GM19455 (cell line): ENCODE data around the gene ABCG1.

ENCODE experiments used
- ATAC-seq: cut with Tn5 transposase; IDR thresholded peaks from one replicate; pipeline ENCODE4 v1.9.1; 2021; ENCODE audit not compliant: unreplicated experiment

Gene ABCG1

DNA sequence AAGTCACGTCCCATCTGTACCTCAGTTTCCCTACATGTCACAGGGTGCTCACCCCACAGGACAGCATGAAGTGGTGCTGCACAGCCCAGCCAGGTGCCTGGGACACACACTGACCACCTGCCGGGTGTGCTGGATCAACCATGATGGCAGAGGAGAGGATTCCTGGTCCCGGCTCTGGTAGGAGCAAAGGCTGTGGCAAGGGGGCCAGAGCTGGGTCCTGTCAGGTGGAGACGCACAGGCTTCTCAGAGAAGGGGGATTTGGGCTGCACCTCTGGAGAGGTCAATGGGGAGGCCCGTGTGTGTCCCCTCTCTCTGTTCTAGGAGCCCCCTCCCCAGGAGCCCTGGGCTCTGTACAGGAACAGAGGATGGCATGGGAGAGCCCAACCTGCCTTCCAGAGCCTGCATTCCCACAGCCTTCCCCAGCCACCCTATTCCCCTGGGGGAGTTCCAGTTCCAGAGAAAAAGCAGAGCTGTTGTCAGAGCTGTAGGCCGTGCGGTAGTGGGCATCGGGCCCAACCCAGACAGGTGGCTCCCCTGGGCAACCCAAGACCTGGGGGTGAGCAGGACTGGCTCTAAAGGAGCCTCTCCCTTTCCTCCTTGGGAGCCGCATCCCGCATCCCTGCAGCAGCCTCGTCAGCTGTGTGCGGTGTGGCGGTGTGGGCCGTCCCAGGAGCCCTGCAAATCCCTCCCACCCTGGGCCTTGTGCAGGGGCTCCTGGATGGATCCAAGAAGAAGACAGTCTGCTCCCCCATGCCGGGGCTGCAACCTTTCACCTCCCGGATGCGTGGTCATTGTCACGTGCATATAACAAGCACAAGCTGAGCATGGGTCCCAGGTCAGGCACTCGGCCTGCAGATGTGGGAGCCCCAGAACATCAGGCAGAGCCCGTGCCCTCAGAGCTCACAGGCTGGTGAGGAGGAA, 99.1 kb downstream of the ABCG1 start:
- ATAC-seq = no peak

DNA sequence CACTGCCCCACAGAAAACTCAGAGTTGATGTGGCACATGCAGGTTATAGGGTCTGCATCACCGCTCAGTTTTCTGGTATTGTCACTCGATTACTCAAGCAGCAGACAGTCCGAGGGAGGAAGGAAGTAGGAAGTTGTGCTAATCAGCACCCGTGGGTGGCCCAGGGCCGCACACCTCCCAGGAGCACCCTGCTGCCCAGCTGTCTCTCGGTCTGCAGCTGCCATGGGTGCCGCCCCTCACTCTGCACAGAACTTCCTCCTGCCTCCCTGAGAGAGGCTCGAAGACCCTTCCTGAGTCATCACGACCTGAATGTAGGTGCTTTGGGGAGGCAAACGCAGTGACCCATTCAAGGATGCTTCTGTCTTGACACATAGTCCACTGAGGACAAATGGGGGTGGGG, 100.4 kb downstream of the ABCG1 start:
- ATAC-seq = no peak

DNA sequence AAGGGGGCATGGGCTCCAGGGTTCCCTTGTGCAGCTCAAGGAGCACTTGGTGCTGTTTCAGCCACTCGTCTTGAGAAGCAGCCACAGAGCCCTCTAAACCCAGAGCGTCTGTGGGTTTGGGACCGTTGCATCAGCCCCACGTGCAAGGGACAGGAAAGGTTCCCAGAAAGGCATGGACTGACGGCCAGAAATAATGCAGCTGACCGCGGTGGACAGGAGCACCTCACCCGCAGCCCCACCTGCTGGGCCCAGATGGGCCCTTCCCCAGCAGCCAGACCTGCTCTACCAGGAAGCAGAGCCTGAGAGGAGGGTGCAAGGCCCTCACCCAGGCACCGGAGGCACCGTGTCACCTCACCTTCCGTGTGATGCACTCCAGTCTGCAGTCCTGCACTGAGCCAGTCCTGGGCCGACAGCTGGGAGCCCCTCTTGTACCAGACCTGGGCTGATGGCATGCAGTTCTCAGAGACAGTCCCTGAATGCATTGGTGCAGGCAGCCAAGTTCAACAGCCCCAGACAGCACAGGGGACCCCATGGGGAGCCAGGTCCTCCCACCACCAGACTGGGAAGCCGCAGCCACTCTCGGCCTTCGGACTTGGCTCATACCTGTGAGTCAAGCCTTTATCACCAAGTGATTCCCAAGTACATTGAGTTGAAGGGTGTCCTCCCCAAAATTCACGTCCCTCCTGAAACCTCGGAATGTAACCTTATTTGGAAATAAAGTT, 101.1 kb downstream of the ABCG1 start:
- no peak for ATAC-seq

DNA sequence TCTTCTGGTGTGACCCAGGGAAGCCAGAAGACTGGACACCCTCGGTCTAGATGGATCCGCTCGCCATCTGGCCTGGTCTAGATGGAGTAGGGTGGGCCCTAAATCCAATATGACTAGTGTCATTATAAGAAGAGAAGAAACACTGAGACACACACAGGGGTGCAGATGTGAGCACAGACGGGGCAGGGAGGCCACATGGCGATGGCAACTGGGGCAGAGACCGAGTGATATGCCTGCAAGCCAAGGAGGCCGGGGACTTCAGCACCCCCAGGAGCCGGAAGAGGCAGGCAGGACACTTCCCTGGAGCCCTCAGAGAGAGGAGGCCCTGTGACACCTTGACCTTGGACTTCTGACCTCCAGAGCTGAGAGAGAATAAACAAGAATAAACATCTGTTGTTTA, 101.9 kb downstream of the ABCG1 start:
- no peak for ATAC-seq

DNA sequence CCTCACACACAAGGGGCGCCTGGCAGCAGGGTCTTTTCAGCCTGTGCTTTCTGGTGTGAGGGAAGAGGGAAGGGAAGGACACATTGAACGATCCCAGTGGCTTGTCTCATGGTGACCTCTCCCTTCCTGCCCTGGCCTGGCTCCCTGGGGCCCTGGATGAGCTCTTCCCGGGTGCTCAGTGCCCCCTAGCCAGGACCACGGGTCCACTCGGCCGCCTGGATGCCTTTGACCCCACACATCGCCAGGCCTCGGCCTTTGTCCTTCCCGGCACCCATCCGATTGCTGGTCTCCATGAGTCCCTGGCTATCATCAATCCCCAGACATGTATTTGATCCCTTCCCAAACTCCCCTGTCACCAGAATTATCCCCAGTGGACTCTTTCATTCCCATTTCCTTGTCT, 102.3 kb downstream of the ABCG1 start:
- ATAC-seq = no peak

DNA sequence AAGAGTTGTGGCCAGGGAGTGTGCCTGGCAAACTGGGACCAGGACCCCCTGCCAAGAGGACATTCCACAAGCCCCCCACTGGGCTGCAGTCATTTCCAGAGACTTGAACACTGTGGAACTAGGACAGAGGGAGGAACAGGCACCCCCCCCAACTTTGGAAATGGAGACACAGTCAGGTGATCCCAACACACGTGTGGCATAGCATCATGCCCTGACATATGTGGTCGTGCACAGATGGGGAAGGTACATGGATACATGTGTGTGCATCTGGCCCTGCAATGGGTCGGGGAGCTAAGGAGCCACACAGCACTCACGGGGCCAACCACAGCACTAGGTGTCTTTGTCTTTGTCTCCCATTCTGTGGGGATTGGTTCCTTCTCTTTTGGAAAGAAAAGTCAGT, 102.9 kb downstream of the ABCG1 start:
- no peak for ATAC-seq

DNA sequence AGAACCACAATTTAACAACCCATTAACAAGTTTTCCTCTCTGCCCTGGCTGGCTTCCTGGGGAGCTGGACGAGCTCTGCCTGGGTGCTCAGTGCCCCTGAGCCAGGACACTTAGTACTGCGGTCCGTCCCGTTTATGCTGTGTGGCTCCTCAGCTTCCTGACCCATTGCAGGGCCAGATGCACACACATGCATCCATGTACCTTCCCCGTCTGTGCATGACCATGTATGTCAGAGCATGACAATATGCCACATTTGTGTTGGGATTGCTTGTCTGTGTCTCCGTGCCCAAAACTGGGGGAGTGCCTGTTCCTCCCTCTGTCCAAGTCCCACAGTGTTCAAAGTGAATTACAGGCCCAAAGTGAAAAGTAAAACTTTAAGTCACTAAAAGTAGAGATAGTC, 106.0 kb downstream of the ABCG1 start:
- no peak for ATAC-seq

DNA sequence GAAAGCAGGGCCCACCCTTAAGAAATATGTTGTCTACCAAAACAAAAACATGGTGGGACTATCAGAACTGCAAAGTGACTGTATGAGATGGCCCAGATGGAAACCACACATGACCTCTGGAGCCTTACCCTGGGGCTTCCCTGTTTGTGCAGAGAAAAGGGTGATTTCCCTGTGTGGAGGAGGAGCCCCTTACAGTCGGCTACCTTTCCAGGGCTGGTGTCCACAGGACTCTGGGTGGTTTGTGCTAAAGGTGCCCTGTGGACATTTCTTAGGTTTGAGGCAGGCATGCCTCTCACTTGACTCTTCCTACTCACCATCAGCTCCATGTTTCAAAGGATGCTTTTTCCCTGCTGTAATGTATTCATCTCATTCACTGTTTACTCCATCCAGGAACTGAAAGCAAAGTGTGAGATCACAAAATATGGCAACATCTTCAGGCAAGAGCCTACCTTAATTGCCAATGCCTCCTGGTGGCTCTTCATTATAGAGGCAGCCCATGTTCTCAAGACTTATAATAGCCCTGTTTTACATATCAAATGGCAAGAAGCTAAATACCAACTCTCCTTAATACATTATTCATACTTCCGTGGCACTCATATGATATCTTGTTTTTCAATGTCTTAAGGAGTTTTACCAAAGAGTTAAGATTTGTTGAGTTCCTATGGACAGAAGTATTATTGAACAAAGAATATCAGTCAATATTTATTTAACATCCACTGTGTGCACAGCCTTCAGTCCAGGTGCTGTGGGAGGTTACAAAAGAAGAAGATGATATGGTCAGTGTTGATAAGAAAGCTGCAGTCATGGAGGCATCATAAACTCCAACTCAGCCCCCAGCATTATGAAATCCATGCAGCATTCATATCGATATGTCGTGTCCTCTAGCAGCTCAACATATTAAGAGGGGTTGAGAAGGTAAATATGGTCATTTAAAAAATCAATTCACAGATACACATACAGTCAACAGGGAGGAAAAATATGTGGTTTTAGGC, 111.7 kb downstream of the ABCG1 start:
- no peak for ATAC-seq

DNA sequence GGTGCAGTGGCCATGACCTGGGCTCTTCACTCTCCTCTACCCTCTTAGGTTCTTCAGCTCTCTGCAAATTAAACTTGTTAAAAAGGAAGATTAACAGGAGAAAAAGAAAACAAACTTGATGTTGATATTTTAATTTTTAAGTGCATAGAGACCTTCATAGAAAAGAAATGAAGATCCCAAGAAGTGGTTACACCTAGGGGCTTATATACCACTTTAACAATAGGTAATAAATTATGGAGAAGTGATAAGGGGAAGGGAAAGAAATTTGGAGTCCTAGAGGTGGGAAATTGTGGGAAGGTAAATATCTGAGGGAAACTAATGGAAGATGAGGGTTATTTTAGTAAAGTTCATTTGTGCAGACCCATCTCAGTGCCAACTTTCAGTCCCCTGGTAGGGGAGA, 112.7 kb downstream of the ABCG1 start:
- ATAC-seq = no peak

DNA sequence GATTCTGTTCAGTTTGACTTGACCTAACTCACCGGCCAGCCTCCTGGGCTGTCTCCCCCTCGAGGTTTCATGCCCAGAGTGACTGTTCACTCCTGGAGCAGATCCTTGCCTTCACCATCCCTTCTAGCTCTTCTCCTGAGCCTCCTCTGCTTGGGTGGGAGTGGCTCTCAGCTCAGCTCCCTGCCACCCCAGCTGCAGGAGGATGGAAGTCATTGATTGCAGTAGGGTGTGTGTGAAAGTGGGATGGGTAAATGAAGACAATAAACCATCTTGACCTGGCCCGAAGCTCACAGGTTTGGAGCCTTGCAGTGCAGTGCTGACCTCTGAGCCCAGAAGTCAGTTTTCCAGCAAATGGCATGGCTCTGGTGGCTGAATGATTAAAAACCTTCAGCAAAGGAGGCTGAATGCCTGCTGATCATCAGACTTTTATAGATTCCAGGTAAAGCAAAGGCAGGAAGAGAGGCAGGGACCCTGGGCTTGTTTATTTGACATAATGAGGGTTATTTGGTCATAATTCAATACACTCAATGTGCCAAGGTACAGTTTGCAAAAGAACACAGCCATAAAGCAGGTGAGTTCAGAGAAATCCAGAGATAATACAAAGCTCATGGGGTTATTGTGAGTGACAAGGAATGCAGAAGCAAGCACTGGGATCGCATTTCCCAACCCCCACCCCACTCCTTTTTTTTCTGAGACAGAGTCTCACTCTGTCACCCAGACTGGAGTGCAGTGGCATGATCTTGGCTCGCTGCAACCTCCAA, 113.8 kb downstream of the ABCG1 start:
- ATAC-seq = no peak

DNA sequence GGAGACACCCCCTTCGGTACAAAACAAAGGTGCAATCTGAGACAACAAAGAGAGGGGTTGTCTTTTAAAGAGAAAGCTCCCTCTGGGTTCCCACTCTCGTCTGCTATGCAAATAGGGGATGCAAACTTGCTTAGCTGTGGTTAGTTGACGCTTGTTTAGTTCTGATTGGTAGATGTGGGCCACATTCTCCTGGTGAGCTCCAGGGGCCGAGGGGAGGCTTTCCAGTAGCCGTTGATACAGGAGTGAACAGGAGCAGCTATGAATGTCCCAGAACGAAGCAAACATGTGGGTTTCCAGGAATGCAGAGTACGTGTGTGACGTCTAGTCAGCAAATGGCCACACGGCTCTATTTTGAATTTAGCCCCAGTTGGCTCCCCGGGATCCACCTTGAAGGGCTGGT, 117.1 kb downstream of the ABCG1 start:
- ATAC-seq = no peak

DNA sequence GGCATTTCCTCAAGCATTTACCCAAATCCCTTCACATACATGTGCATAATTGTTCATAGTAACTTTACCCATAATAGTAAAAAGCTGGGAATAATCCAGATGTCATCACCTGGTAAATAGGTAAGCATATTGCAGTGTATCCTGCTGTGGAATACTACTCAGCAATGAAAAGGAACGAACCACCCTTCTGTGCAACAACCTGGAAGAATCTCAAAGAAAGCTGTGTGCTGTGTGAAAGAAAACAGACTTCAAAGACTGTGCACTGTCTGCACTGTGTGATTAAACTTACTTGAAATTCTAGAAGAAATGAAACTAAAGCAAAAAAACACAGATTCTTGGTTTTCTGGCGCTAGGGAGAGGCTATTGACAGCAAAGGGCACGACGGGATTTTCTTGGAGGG, 118.3 kb downstream of the ABCG1 start:
- ATAC-seq = no peak

DNA sequence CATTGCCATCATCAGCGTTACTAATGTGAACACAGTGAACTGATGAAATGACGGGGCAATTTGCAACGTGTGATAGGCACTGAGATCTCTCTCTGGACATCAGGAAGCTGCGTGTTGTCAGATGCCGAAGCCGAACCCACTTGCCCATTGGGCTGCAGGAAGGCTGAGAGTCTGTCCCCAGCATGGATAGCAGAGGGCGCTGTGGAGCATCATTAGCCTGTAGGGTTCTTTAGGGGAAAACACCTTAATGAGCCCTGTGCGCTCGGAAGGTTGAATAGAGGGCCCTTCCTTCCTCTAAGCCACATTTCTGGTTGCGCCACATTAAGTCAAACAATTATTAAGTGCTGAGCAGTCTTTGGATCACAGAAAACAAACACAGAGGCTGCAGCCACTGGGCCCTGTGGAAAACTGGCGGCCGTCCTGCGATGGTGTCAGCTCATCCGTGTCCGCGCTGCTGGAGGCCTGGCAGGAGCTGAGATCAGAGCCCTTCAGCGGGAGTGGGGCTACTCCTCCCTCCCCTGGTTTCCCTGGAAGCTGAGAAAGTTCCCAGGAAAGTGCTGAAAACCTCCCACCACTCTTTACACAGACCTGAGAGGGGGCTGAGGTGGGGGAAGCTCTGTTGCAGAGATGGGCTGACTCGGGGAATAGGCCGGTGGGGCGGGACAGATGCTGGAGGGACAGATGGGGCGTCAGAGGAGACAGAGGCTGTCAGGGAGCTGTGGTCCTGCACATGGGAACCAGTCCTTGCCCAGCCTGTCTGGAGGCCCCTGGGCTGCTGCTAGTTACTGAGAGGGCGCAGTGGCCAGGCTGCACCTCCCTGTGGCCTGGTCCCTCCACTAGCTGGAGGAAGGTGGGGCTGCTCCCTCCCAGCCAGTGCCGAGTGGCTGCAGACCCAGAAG, 119.1 kb downstream of the ABCG1 start:
- no peak for ATAC-seq

DNA sequence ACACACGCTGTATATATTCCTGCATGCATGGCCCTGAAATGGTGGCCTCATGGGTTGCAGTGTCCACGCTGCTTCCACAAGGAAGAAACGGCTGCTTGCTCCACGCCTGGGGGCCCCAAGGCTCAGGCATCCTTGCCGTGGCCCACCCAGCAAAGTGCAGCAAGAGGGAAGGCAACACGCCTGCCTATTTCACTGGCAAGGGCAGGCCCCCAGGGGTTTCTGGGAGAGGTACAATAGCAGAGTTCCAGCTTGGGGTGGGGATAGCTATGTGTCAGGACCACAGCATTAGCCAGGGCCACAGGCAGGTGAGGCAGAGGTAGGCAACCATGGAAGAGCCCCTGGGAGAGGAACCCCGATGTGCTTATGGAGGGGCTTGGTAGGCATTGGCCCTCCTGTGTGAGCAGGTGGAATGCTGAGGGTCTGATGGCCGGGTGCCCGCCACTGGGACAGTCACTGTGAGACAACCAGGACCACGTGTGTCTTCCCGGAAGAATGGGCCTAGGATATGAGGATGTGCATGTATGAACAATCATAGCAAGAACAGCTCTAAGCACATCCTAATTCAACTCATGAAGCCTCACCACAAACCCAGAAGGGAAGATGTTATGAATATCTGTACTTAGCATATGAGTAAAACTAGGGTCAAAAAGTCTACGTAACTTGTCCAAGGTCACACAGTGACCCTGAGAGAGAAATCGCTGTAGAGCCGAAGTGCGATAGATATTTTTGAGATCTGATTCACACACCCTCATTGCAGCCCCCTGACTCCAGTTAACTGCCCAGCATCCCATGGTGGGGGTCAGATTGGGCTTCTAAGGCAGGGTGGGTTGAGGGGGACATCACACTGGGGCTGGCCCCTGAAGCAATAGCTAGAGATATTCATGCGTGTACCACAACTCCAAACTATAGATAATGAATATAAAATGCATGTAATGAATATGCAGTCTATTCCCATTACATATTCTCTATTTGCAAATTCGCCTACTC, 120.1 kb downstream of the ABCG1 start:
- ATAC-seq = no peak

DNA sequence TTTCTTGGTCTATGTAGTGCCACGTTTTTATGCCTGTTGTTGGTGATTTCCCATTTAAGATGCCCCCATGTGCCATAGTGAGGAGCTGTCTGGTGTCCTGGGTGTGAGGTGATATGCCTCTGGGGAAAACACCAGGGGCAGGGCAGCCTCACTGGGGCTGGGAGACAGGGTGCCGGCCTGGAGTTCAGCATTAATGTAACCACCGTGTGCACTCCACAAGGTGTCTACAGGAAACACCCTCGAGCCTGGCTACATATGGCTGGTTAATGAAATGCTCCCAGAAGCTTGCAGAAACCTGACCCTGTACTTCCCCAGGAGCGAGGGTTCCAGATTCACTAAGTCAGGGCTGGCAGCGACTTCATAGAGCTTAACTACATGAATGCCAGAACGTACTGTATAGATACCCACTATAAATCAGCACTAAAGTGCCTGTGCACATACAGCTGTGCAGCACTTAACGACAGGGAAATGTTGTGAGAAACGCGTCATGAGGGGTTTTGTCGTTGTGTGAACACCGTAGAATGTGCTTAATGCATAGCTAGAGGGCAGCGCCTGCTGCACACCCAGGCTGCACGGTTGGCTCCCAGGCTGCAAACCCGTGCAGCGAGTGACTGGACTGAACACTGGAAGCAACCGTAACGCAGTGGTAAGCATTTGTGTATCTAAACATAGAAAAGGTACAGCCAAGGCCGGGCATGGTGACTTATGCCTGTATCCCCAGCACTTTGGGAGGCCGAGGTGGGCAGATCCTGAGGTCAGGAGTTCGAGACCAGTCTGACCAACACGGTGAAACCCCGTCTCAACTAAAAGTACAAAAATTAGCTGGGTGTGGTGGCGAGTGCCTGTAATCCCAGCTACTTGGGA, 121.5 kb downstream of the ABCG1 start:
- no peak for ATAC-seq

DNA sequence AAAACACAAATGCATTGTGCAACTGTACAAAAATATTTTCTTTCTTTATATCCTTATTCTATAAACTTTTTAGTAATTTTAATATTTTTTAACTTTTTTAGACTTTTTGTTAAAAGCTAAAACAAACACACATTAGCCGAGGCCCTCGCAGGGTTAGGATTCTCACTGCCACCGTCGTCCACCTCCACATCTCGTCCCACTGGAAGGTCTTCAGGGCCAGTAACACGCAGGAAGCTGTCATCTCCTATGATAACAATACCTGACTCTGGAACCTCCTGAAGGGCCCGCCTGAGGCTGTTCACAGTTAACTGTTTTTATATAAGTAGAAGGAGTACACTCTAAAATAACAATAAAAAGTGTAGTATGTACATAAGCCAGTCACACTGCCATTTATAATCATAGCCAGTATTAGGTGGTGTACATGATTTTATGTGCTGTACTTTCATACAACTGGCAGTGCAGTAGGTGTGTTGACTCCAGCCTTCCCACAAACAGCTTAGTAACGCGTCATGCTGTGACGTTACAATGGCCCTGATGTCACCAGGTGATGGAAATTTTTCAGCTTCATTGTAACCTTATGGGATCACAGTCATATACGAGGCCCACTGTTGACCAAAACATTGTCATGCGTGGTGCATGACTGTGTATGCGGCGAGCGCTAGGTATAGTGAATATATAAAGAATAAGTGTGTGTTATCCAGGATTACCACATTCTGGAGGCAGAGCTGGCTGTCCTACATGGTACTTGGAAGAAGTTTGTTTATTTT, 123.0 kb downstream of the ABCG1 start:
- no peak for ATAC-seq

DNA sequence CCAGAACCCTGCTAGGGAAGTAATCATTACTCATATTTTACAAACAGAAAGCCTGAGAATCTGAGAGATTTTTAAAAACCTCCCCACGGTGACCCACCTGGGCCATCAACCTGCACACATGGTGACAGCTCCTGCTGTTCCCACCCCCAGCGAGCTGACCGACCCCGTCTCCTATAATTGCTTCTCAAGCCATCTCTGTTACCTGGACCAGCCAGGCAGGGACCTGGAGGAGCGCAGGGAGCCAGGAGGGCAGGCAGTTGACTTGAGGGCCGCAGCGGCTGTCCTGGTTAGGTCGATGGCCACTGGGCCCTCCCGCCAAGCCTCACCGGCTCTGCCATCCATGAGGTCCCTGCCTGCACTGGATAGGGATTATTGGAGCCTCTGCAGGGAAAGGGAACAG, 124.2 kb downstream of the ABCG1 start:
- no peak for ATAC-seq
